Chondrocyte (in vitro differentiated cells): ENCODE measurements around the gene RRAD. TPM values are rescaled to one million over a fixed set of nuclear protein-coding genes. Genes with fewer than 3 reads are reported as not detected.
A peak's percentile ranks its signal among the peaks of the same experiment; 100 is the strongest.

Experiments used
- DNase-seq: peaks from one replicate; pipeline ENCODE4 v3.0.0; 2021; ENCODE audit warnings: mixed read lengths, low spot score
- H3K27ac Mint-ChIP-seq: one replicate; pipeline ENCODE4 v1.8.0; 2021; ENCODE audit warnings: mild to moderate bottlenecking, moderate library complexity, mixed read lengths; ENCODE audit not compliant: unreplicated experiment
- H3K27me3 Mint-ChIP-seq: 2 replicates; pipeline ENCODE4 v1.8.0; 2021; ENCODE audit warnings: low read depth, mixed read lengths
- H3K36me3 Mint-ChIP-seq: 2 replicates; pipeline ENCODE4 v1.8.0; 2021; ENCODE audit warnings: low read depth, mixed read lengths
- H3K4me1 Mint-ChIP-seq: 2 replicates; pipeline ENCODE4 v1.8.0; 2021; ENCODE audit warnings: low read depth, mild to moderate bottlenecking, mixed read lengths
- H3K4me3 Mint-ChIP-seq: one replicate; pipeline ENCODE4 v1.8.0; 2021; ENCODE audit warnings: mild to moderate bottlenecking, moderate library complexity, mixed read lengths; ENCODE audit not compliant: unreplicated experiment
- H3K9me3 Mint-ChIP-seq: 2 replicates; pipeline ENCODE4 v1.8.0; 2021; ENCODE audit warnings: low read depth, mixed read lengths
- CTCF ChIP-seq: fragments of 200-600 bp; sonication (generic); IDR thresholded peaks from 2 replicates; pipeline ENCODE4 v1.5.0; 2021; ENCODE audit warnings: antibody characterized with exemption, mild to moderate bottlenecking, moderate library complexity
- total RNA-seq: library from RNA; stranded (reverse); gene quantifications from 3 replicates; pipeline ENCODE4 v1.2.1, GENCODE V29; 2021

RRAD gene
- total RNA-seq, 1 donor from 2014 or later = 6.5 TPM

- no peak for TF ChIP-seq CTCF
- Mint-ChIP-seq H3K27ac (no peak overlapping the region), H3K4me1 (peaks cover 28% of the 10 kb centered on the region), H3K4me3 (no peak overlapping the region), H3K9me3 (no peaks in the 10 kb centered on the region), H3K27me3 (peaks cover 6% of the 10 kb centered on the region), H3K36me3 (no peaks in the 10 kb centered on the region)
- DNase-seq = peak; percentile 65
Measured at GRCh38 chr16:66906916-66907836, 18.2 kb downstream of the RRAD start.

GRCh38 chr16:66905633-66906539, 19.4 kb downstream of the RRAD start:
- Mint-ChIP-seq H3K36me3 (no peaks in the 10 kb centered on the region), H3K4me3 (peak overlapping the region; percentile 16), H3K9me3 (no peaks in the 10 kb centered on the region), H3K27ac (no peak overlapping the region), H3K4me1 (peaks cover 30% of the 10 kb centered on the region), H3K27me3 (peaks cover 6% of the 10 kb centered on the region)
- peak; percentile 62 for DNase-seq
- no peak for TF ChIP-seq CTCF

- TF ChIP-seq CTCF = no peak
- H3K4me1 Mint-ChIP-seq = peaks cover 37% of the 10 kb centered on the region
- H3K27me3 Mint-ChIP-seq = peaks cover 6% of the 10 kb centered on the region
- peak overlapping the region; percentile 49 for H3K27ac Mint-ChIP-seq
- no peaks in the 10 kb centered on the region for H3K36me3 Mint-ChIP-seq
- H3K4me3 Mint-ChIP-seq = peak overlapping the region; percentile 16
- no peaks in the 10 kb centered on the region for H3K9me3 Mint-ChIP-seq
- DNase-seq = peak; percentile 65
Measured at GRCh38 chr16:66904846-66905632, 20.3 kb downstream of the RRAD start.

- Mint-ChIP-seq H3K27me3 (peaks cover 6% of the 10 kb centered on the region), H3K4me1 (peaks cover 43% of the 10 kb centered on the region), H3K27ac (no peak overlapping the region), H3K4me3 (no peak overlapping the region), H3K9me3 (no peaks in the 10 kb centered on the region), H3K36me3 (no peaks in the 10 kb centered on the region)
- TF ChIP-seq CTCF = no peak
- peak; percentile 59 for DNase-seq
Measured at GRCh38 chr16:66904428-66904845, 20.9 kb downstream of the RRAD start.
